ENCODE measurements around the gene NAV2.
"Not testable (repeated sequence)": the region's sequence is repeated elsewhere in the genome, so short reads cannot be mapped to it uniquely, and the experiment has no call there.

Gene NAV2

GRCh38 chr11:20078846-20079245, 366.2 kb downstream of the NAV2 start:
- H3K27ac ChIP-seq = no peak overlapping the region
- TF ChIP-seq, protein P1, sequence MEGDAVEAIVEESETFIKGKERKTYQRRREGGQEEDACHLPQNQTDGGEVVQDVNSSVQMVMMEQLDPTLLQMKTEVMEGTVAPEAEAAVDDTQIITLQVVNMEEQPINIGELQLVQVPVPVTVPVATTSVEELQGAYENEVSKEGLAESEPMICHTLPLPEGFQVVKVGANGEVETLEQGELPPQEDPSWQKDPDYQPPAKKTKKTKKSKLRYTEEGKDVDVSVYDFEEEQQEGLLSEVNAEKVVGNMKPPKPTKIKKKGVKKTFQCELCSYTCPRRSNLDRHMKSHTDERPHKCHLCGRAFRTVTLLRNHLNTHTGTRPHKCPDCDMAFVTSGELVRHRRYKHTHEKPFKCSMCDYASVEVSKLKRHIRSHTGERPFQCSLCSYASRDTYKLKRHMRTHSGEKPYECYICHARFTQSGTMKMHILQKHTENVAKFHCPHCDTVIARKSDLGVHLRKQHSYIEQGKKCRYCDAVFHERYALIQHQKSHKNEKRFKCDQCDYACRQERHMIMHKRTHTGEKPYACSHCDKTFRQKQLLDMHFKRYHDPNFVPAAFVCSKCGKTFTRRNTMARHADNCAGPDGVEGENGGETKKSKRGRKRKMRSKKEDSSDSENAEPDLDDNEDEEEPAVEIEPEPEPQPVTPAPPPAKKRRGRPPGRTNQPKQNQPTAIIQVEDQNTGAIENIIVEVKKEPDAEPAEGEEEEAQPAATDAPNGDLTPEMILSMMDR (conservative IDR thresholded peaks at IDR 0.05; ENCODE audit: low read depth) = no peak
- CTCF ChIA-PET = no interaction called here
- DNase-seq (ENCODE audit: low spot score) = no peak
- POLR2A ChIA-PET (ENCODE audit: low non-redundant PET) = no interaction called here

DNA sequence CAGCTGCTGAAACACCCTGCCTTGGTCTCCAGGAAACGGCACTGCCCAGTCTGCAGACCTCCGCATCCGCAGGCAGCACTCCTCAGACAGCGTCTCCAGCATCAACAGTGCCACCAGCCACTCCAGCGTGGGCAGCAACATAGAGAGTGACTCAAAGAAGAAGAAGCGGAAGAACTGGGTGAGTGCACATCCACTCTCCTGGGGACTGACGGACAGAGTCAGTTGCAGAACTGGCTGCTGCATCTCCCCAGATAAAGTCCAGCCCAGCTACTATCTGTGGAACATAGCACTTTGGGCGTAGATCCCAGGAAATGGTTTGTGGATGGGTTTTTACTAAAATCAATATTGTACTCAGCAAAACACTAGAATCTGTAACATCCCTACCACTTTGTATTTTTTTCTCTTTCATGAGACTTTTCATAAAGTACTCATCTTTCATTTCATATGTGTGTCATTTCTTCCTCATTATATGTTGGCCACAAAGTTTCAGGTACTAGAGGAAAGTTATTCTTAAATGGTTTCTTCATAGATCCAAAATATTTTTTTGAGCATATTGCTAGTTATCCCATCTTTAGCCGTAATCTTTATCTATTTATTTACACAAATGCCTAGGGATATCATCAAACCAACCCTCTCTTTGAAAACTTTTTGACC, 367.5 kb downstream of the NAV2 start:
- ChIA-PET CTCF (no interaction called here), POLR2A (ENCODE audit: low non-redundant PET) (no interaction called here)
- no peak for DNase-seq (ENCODE audit: low spot score)
- TF ChIP-seq, protein P1 (conservative IDR thresholded peaks at IDR 0.05; ENCODE audit: low read depth) = no peak
- H3K27ac ChIP-seq = no peak overlapping the region

- TF ChIP-seq, protein P1 (conservative IDR thresholded peaks at IDR 0.05; ENCODE audit: low read depth) = no peak
- CTCF ChIA-PET = no interaction called here
- POLR2A ChIA-PET (ENCODE audit: low non-redundant PET) = no interaction called here
Measured at GRCh38 chr11:20081336-20081735, 368.7 kb downstream of the NAV2 start.

GRCh38 chr11:20083877-20084276, 371.2 kb downstream of the NAV2 start:
- CTCF ChIA-PET = interaction anchor here (0.7 kb wide), 1 partner anchor 16 kb away, joined by 3 read pairs; no protein-coding TSS in a partner anchor
- H3K27ac ChIP-seq; POLR2A ChIA-PET (ENCODE audit: low non-redundant PET): not testable (repeated sequence)

More at GRCh38 chr11:20081336-20081735, 368.7 kb downstream of the NAV2 start:
- no peak for DNase-seq (ENCODE audit: low spot score)
- H3K27ac ChIP-seq = no peak overlapping the region

GRCh38 chr11:20084921-20085814, 372.5 kb downstream of the NAV2 start:
- POLR2A ChIA-PET (ENCODE audit: low non-redundant PET) = no interaction called here
- TF ChIP-seq, protein P1 (conservative IDR thresholded peaks at IDR 0.05; ENCODE audit: low read depth) = no peak
- DNase-seq (ENCODE audit: low spot score) = no peak
- CTCF ChIA-PET = interaction anchor here (1.0 kb wide), 1 partner anchor 17 kb away, joined by 4 read pairs; no protein-coding TSS in a partner anchor
- H3K27ac ChIP-seq = no peak overlapping the region

More at GRCh38 chr11:20083877-20084276, 371.2 kb downstream of the NAV2 start:
- not testable (repeated sequence) for DNase-seq (ENCODE audit: low spot score)

GRCh38 chr11:20085918-20086317, 373.3 kb downstream of the NAV2 start:
- POLR2A ChIA-PET (ENCODE audit: low non-redundant PET) = no interaction called here
- CTCF ChIA-PET = no interaction called here

More at GRCh38 chr11:20085918-20086317, 373.3 kb downstream of the NAV2 start:
- H3K27ac ChIP-seq = no peak overlapping the region
- no peak for DNase-seq (ENCODE audit: low spot score)
- TF ChIP-seq, protein P1 (conservative IDR thresholded peaks at IDR 0.05; ENCODE audit: low read depth) = no peak
